ENCODE measurements around the gene LILRA2. TPM values are rescaled to one million over a fixed set of nuclear protein-coding genes. Genes with fewer than 3 reads are reported as not detected.

Gene LILRA2
- total and polyA plus RNA-seq, 10 of the 15 experiments (the other 5 are each of a cell fraction or from before 2014, with no cell fraction given): 0.16 to 1.8 (median 0.43) TPM

DNA sequence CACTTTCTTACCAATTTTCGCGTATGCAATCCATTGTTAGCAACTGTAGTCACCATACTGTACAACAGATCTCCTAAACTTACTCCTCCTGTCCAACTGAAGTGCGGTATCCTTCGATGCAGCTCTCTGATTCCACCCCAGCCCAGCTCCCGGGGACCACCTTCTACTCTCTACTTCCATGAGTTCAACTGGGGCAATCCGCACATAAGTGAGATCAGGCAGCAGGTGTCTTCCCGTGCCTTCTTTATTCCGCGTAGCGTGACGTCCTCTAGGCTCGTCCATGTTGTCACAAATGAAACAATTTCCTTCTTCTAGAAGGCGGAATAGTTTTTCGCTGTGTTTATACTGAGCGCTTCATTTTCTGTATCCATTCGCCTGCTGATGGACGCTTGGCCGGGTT lies 65.1 kb downstream of the LILRA2 start:
- Histone ChIP-seq H3K4me2 (ENCODE audit: control insufficient read depth, insufficient read depth) (no peak overlapping the region), H3K4me1 (ENCODE audit: control insufficient read depth, insufficient read depth, low read length) (peaks cover 4% of the 10 kb centered on the region), H4K20me1 (ENCODE audit: control insufficient read depth, insufficient read depth) (no peaks in the 10 kb centered on the region), H3K79me2 (ENCODE audit: control insufficient read depth, insufficient read depth, low read length) (no peaks in the 10 kb centered on the region), H3K27me3 (replicated peaks in 1 of 2; ENCODE audit: control insufficient read depth in 2 of 2, insufficient read depth in 2 of 2, low read length in 1 of 2) (no peaks in the 10 kb centered on the region), H3K4me3 (no peak overlapping the region), H2AFZ (ENCODE audit: control insufficient read depth, low read depth, low read length) (no peak overlapping the region), H3K27ac (ENCODE audit: control insufficient read depth, insufficient read depth) (no peak overlapping the region), H3K36me3 (ENCODE audit: control insufficient read depth in 2 of 2, insufficient read depth in 2 of 2, low read length in 1 of 2) (peaks cover 0 to 2% of the 10 kb centered on the region in 2 experiments; a peak in 2 of 4 replicates), H3K9ac (ENCODE audit: control insufficient read depth, insufficient read depth, low read length) (no peak overlapping the region), H3K9me3 (replicated peaks; ENCODE audit: control insufficient read depth, insufficient read depth, low read length) (no peaks in the 10 kb centered on the region)
- SMC1A ChIA-PET (ENCODE audit: uncharacterized antibody, unreplicated experiment): interaction anchor here (0.7 to 1.9 kb wide), 7 partner anchors 9 to 156 kb away, joined by 3 to 5 read pairs (median 3); no protein-coding TSS in a partner anchor
- in situ Hi-C loops (cut with MboI) (no loop called here), intact Hi-C loops (cut with micrococcal nuclease; ENCODE audit: unreplicated experiment) (no loop called here)
- ATAC-seq: no peak
- POLR2A ChIA-PET: interaction anchor here (1.4 kb wide), 1 partner anchor 10 kb away, joined by 5 read pairs; no protein-coding TSS in a partner anchor
- CTCF ChIA-PET: interaction anchor here (1.3 to 3.4 kb wide), 4 partner anchors 9 to 36 kb away, joined by 3 to 17 read pairs (median 9); no protein-coding TSS in a partner anchor
- RAD21 ChIA-PET (ENCODE audit: unreplicated experiment): interaction anchor here (1.4 kb wide), 2 partner anchors 18 to 36 kb away, joined by 3 to 5 read pairs; no protein-coding TSS in a partner anchor
- BruUV-seq (replicated peaks): no TSS peak
- 80% methylated on average over 18 of the region's 18 CpGs for WGBS (ENCODE audit: insufficient coverage, insufficient replicate concordance, low lambda C conversion rate, missing lambda C conversion rate)
- no peak for FAIRE-seq
- no peak for DNase-seq (ENCODE audit: low read depth, low spot score)
- TF ChIP-seq POLR2AphosphoS2 (IDR thresholded peaks at IDR 0.05; ENCODE audit: low read depth, low read length) (peak; percentile 62; the same call in 1 of the 2 replicates), ZZZ3 (IDR thresholded peaks at IDR 0.05; ENCODE audit: control insufficient read depth, insufficient read length, low read depth) (no peak)

Small RNA genes lying within 50 kb of the gene (small RNA-seq; reads per million reads assigned to genes)
- gene AC245036.2: not detected

Other genes with a start within 250 kb of the LILRA2 start
Only the 7 nearest of the 15 such genes appear.
- 21.7 and 26.3 TPM in 2 replicates for gene LENG8, start 124.6 kb upstream of the LILRA2 start, total RNA-seq (2014; rRNA removed)
- 11.3 and 11.5 TPM in 2 replicates for gene LENG8, start 124.6 kb upstream of the LILRA2 start, total RNA-seq (2014; rRNA removed; fragmentation: Illumina TruSeq; extraction: Trizol)
- gene LENG8, start 124.6 kb upstream of the LILRA2 start, total RNA-seq (2021): 119 and 145 TPM in 2 replicates
- gene LENG8, start 124.6 kb upstream of the LILRA2 start, polyA plus RNA-seq (2011; rRNA removed): 16.2 and 36.4 TPM in 2 replicates
- gene LENG8, start 124.6 kb upstream of the LILRA2 start, polyA plus RNA-seq (2014; fragmentation: Illumina TruSeq; extraction: Trizol): 14.8 and 32.4 TPM in 2 replicates
- gene LENG8, start 124.6 kb upstream of the LILRA2 start, polyA plus RNA-seq (2014; fragmentation: Nextera tagmentation; extraction: Ambion mirVana): 1 to 10 TPM; 2.3 to 2.5 TPM
- 143 and 168 TPM in 2 replicates for gene LENG8, start 124.6 kb upstream of the LILRA2 start, polyA plus RNA-seq (2014; rRNA removed)
- gene LENG8, start 124.6 kb upstream of the LILRA2 start, polyA plus RNA-seq (2016; fragmentation: Nextera tagmentation; extraction: Ambion mirVana): 10 to 100 TPM; 46.0 to 51.4 TPM
- 2.9 and 4.0 TPM in 2 replicates for gene LENG9, start 110.0 kb upstream of the LILRA2 start, total RNA-seq (2014; rRNA removed)
- 0.76 and 0.78 TPM in 2 replicates for gene LENG9, start 110.0 kb upstream of the LILRA2 start, total RNA-seq (2014; rRNA removed; fragmentation: Illumina TruSeq; extraction: Trizol)
- 2.5 and 3.5 TPM in 2 replicates for gene LENG9, start 110.0 kb upstream of the LILRA2 start, total RNA-seq (2021)
- gene LENG9, start 110.0 kb upstream of the LILRA2 start, polyA plus RNA-seq (2011; rRNA removed): 0.09 and 0.20 TPM in 2 replicates
- 0.11 and 0.46 TPM in 2 replicates for gene LENG9, start 110.0 kb upstream of the LILRA2 start, polyA plus RNA-seq (2014; fragmentation: Illumina TruSeq; extraction: Trizol)
- 1 to 10 TPM in 1 of 2 experiments, under 1 TPM in 1; 0.18 to 1.7 TPM for gene LENG9, start 110.0 kb upstream of the LILRA2 start, polyA plus RNA-seq (2014; fragmentation: Nextera tagmentation; extraction: Ambion mirVana)
- 2.1 and 2.7 TPM in 2 replicates for gene LENG9, start 110.0 kb upstream of the LILRA2 start, polyA plus RNA-seq (2014; rRNA removed)
- under 1 TPM in 1 of 2 experiments, not detected in 1; 0.09 TPM for gene LENG9, start 110.0 kb upstream of the LILRA2 start, polyA plus RNA-seq (2016; fragmentation: Nextera tagmentation; extraction: Ambion mirVana)
- 1.3 and 1.8 TPM in 2 replicates for gene CDC42EP5, start 100.5 kb upstream of the LILRA2 start, total RNA-seq (2014; rRNA removed)
- gene CDC42EP5, start 100.5 kb upstream of the LILRA2 start, total RNA-seq (2014; rRNA removed; fragmentation: Illumina TruSeq; extraction: Trizol): 1.2 TPM in 1 of 2 replicates, not detected in the other
- gene CDC42EP5, start 100.5 kb upstream of the LILRA2 start, total RNA-seq (2021): 1.4 and 1.5 TPM in 2 replicates
- 0.40 and 0.42 TPM in 2 replicates for gene CDC42EP5, start 100.5 kb upstream of the LILRA2 start, polyA plus RNA-seq (2011; rRNA removed)
- not detected in 2 replicates for gene CDC42EP5, start 100.5 kb upstream of the LILRA2 start, polyA plus RNA-seq (2014; fragmentation: Illumina TruSeq; extraction: Trizol)
- gene CDC42EP5, start 100.5 kb upstream of the LILRA2 start, polyA plus RNA-seq (2014; fragmentation: Nextera tagmentation; extraction: Ambion mirVana): not detected
- gene CDC42EP5, start 100.5 kb upstream of the LILRA2 start, polyA plus RNA-seq (2014; rRNA removed): 1.1 and 1.4 TPM in 2 replicates
- gene CDC42EP5, start 100.5 kb upstream of the LILRA2 start, polyA plus RNA-seq (2016; fragmentation: Nextera tagmentation; extraction: Ambion mirVana): not detected
- not detected in 2 replicates for gene LAIR2, start 71.0 kb upstream of the LILRA2 start, total RNA-seq (2014; rRNA removed)
- gene LAIR2, start 71.0 kb upstream of the LILRA2 start, total RNA-seq (2014; rRNA removed; fragmentation: Illumina TruSeq; extraction: Trizol): not detected in 2 replicates
- gene LAIR2, start 71.0 kb upstream of the LILRA2 start, total RNA-seq (2021): not detected in 2 replicates
- 0.26 TPM in 1 of 2 replicates, not detected in the other for gene LAIR2, start 71.0 kb upstream of the LILRA2 start, polyA plus RNA-seq (2011; rRNA removed)
- not detected in 2 replicates for gene LAIR2, start 71.0 kb upstream of the LILRA2 start, polyA plus RNA-seq (2014; fragmentation: Illumina TruSeq; extraction: Trizol)
- not detected for gene LAIR2, start 71.0 kb upstream of the LILRA2 start, polyA plus RNA-seq (2014; fragmentation: Nextera tagmentation; extraction: Ambion mirVana)
- not detected in 2 replicates for gene LAIR2, start 71.0 kb upstream of the LILRA2 start, polyA plus RNA-seq (2014; rRNA removed)
- not detected for gene LAIR2, start 71.0 kb upstream of the LILRA2 start, polyA plus RNA-seq (2016; fragmentation: Nextera tagmentation; extraction: Ambion mirVana)
- gene LILRA1, start 19.8 kb downstream of the LILRA2 start, total RNA-seq (2014; rRNA removed): not detected in 2 replicates
- not detected in 2 replicates for gene LILRA1, start 19.8 kb downstream of the LILRA2 start, total RNA-seq (2014; rRNA removed; fragmentation: Illumina TruSeq; extraction: Trizol)
- gene LILRA1, start 19.8 kb downstream of the LILRA2 start, total RNA-seq (2021): not detected in 2 replicates
- gene LILRA1, start 19.8 kb downstream of the LILRA2 start, polyA plus RNA-seq (2011; rRNA removed): not detected in 2 replicates
- 0.04 TPM in 1 of 2 replicates, not detected in the other for gene LILRA1, start 19.8 kb downstream of the LILRA2 start, polyA plus RNA-seq (2014; fragmentation: Illumina TruSeq; extraction: Trizol)
- not detected for gene LILRA1, start 19.8 kb downstream of the LILRA2 start, polyA plus RNA-seq (2014; fragmentation: Nextera tagmentation; extraction: Ambion mirVana)
- not detected in 2 replicates for gene LILRA1, start 19.8 kb downstream of the LILRA2 start, polyA plus RNA-seq (2014; rRNA removed)
- not detected for gene LILRA1, start 19.8 kb downstream of the LILRA2 start, polyA plus RNA-seq (2016; fragmentation: Nextera tagmentation; extraction: Ambion mirVana)
- gene LILRB1, start 56.7 kb downstream of the LILRA2 start, total RNA-seq (2014; rRNA removed): 49.4 and 59.7 TPM in 2 replicates
- 39.8 and 40.9 TPM in 2 replicates for gene LILRB1, start 56.7 kb downstream of the LILRA2 start, total RNA-seq (2014; rRNA removed; fragmentation: Illumina TruSeq; extraction: Trizol)
- 61.5 and 70.5 TPM in 2 replicates for gene LILRB1, start 56.7 kb downstream of the LILRA2 start, total RNA-seq (2021)
- 36.2 and 66.8 TPM in 2 replicates for gene LILRB1, start 56.7 kb downstream of the LILRA2 start, polyA plus RNA-seq (2011; rRNA removed)
- 30.5 and 56.8 TPM in 2 replicates for gene LILRB1, start 56.7 kb downstream of the LILRA2 start, polyA plus RNA-seq (2014; fragmentation: Illumina TruSeq; extraction: Trizol)
- 10 to 100 TPM in 1 of 2 experiments, 1 to 10 TPM in 1; 4.9 to 15.9 TPM for gene LILRB1, start 56.7 kb downstream of the LILRA2 start, polyA plus RNA-seq (2014; fragmentation: Nextera tagmentation; extraction: Ambion mirVana)
- gene LILRB1, start 56.7 kb downstream of the LILRA2 start, polyA plus RNA-seq (2014; rRNA removed): 92.2 and 96.2 TPM in 2 replicates
- 10 to 100 TPM; 41.8 to 43.3 TPM for gene LILRB1, start 56.7 kb downstream of the LILRA2 start, polyA plus RNA-seq (2016; fragmentation: Nextera tagmentation; extraction: Ambion mirVana)
- gene LILRB4, start 89.2 kb downstream of the LILRA2 start, total RNA-seq (2014; rRNA removed): 18.3 and 18.4 TPM in 2 replicates
- gene LILRB4, start 89.2 kb downstream of the LILRA2 start, total RNA-seq (2014; rRNA removed; fragmentation: Illumina TruSeq; extraction: Trizol): 16.2 and 16.5 TPM in 2 replicates
- 25.2 and 26.0 TPM in 2 replicates for gene LILRB4, start 89.2 kb downstream of the LILRA2 start, total RNA-seq (2021)
- gene LILRB4, start 89.2 kb downstream of the LILRA2 start, polyA plus RNA-seq (2011; rRNA removed): 1.5 and 3.1 TPM in 2 replicates
- gene LILRB4, start 89.2 kb downstream of the LILRA2 start, polyA plus RNA-seq (2014; fragmentation: Illumina TruSeq; extraction: Trizol): 17.4 and 28.7 TPM in 2 replicates
- 1 to 10 TPM; 2.0 to 4.9 TPM for gene LILRB4, start 89.2 kb downstream of the LILRA2 start, polyA plus RNA-seq (2014; fragmentation: Nextera tagmentation; extraction: Ambion mirVana)
- 39.8 and 39.9 TPM in 2 replicates for gene LILRB4, start 89.2 kb downstream of the LILRA2 start, polyA plus RNA-seq (2014; rRNA removed)
- 10 to 100 TPM; 14.3 to 15.5 TPM for gene LILRB4, start 89.2 kb downstream of the LILRA2 start, polyA plus RNA-seq (2016; fragmentation: Nextera tagmentation; extraction: Ambion mirVana)

Data from GM12878 (cell line).